Vagina (tissue), 2 donors: ENCODE data around the gene MRC2.

Experiments
- POLR2A ChIP-seq, 2 donors: fragments of 450-650 bp; IDR thresholded peaks; one replicate each; pipeline ENCODE4 v1.6.1; 2017; ENCODE audit warnings: antibody characterized with exemption in 2 of 2, mild to moderate bottlenecking in 2 of 2, moderate library complexity in 2 of 2
- POLR2AphosphoS5 ChIP-seq, 2 donors: sonication (generic); formaldehyde crosslinking; IDR thresholded peaks; one replicate each; pipeline ENCODE4 v1.9.0; 2017; ENCODE audit warnings: antibody characterized with exemption in 2 of 2, mild to moderate bottlenecking in 2 of 2, low read depth in 1 of 2; ENCODE audit not compliant: insufficient read depth in 1 of 2
- TF ChIP-seq, protein P1 (sequence below), 3 experiments: fragments of 450-650 bp in 2 of 3; fragments of 200-600 bp in 1 of 3; sonication (generic) in 1 of 3; IDR thresholded peaks; one replicate each; pipeline ENCODE4 v1.5.1; 2017 to 2019; ENCODE audit warnings: antibody characterized with exemption in 3 of 3, mild to moderate bottlenecking in 2 of 3, moderate library complexity in 2 of 3

GRCh38 chr17:62661337-62661736, 33.9 kb downstream of the MRC2 start:
- TF ChIP-seq POLR2AphosphoS5 (IDR thresholded peaks at IDR 0.05; ENCODE audit: insufficient read depth in 1 of 2, low read depth in 1 of 2) (no peak), POLR2A (IDR thresholded peaks at IDR 0.05) (no peak)
- TF ChIP-seq, protein P1, sequence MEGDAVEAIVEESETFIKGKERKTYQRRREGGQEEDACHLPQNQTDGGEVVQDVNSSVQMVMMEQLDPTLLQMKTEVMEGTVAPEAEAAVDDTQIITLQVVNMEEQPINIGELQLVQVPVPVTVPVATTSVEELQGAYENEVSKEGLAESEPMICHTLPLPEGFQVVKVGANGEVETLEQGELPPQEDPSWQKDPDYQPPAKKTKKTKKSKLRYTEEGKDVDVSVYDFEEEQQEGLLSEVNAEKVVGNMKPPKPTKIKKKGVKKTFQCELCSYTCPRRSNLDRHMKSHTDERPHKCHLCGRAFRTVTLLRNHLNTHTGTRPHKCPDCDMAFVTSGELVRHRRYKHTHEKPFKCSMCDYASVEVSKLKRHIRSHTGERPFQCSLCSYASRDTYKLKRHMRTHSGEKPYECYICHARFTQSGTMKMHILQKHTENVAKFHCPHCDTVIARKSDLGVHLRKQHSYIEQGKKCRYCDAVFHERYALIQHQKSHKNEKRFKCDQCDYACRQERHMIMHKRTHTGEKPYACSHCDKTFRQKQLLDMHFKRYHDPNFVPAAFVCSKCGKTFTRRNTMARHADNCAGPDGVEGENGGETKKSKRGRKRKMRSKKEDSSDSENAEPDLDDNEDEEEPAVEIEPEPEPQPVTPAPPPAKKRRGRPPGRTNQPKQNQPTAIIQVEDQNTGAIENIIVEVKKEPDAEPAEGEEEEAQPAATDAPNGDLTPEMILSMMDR (IDR thresholded peaks at IDR 0.05), result no peak
